Measurements from ENCODE around the gene MGAT4C. TPM values are rescaled to one million over a fixed set of nuclear protein-coding genes. Genes with fewer than 3 reads are reported as not detected.
"Not testable (repeated sequence)": the region's sequence is repeated elsewhere in the genome, so short reads cannot be mapped to it uniquely, and the experiment has no call there.

The MGAT4C gene
- total RNA-seq, 2 experiments from 2014 or later, result not detected

- intact Hi-C loops (cut with micrococcal nuclease), result no loop called here
- CTCF ChIA-PET, result interaction anchor here (0.7 kb wide), 1 partner anchor 528 kb away, joined by 3 read pairs; no protein-coding TSS in a partner anchor
- no peak overlapping the region for H3K27ac Mint-ChIP-seq
Measured at GRCh38 chr12:86091681-86092080, 164.5 kb downstream of the MGAT4C start.

GRCh38 chr12:86081843-86082242, 174.3 kb downstream of the MGAT4C start:
- intact Hi-C loops (cut with micrococcal nuclease), result no loop called here
- CTCF ChIA-PET, result no interaction called here
- H3K4me1 Mint-ChIP-seq (ENCODE audit: low read depth), result no peaks in the 10 kb centered on the region

More at GRCh38 chr12:86091681-86092080, 164.5 kb downstream of the MGAT4C start:
- H3K4me3 Mint-ChIP-seq, result no peak overlapping the region
- H3K4me1 Mint-ChIP-seq (ENCODE audit: low read depth), result no peaks in the 10 kb centered on the region
- H3K9me3 Mint-ChIP-seq, result no peaks in the 10 kb centered on the region
- no peak for DNase-seq
- no peaks in the 10 kb centered on the region for H3K27me3 Mint-ChIP-seq (ENCODE audit: low read depth)
- no peaks in the 10 kb centered on the region for H3K36me3 Mint-ChIP-seq (ENCODE audit: low read depth)

GRCh38 chr12:86059052-86059451, 197.1 kb downstream of the MGAT4C start:
- H3K27ac Mint-ChIP-seq, result not testable (repeated sequence)

More at GRCh38 chr12:86081843-86082242, 174.3 kb downstream of the MGAT4C start:
- no peaks in the 10 kb centered on the region for H3K36me3 Mint-ChIP-seq (ENCODE audit: low read depth)
- DNase-seq, result no peak
- H3K27ac Mint-ChIP-seq, result no peak overlapping the region
- no peak overlapping the region for H3K4me3 Mint-ChIP-seq
- peaks cover 3% of the 10 kb centered on the region for H3K9me3 Mint-ChIP-seq
- no peaks in the 10 kb centered on the region for H3K27me3 Mint-ChIP-seq (ENCODE audit: low read depth)

GRCh38 chr12:86057092-86057845, 198.9 kb downstream of the MGAT4C start:
- no peaks in the 10 kb centered on the region for H3K4me1 Mint-ChIP-seq (ENCODE audit: low read depth)
- DNase-seq, result no peak
- no peak overlapping the region for H3K27ac Mint-ChIP-seq
- no peak overlapping the region for H3K4me3 Mint-ChIP-seq
- peaks cover 3% of the 10 kb centered on the region for H3K9me3 Mint-ChIP-seq
- H3K27me3 Mint-ChIP-seq (ENCODE audit: low read depth), result no peaks in the 10 kb centered on the region
- CTCF ChIA-PET, result no interaction called here
- no peaks in the 10 kb centered on the region for H3K36me3 Mint-ChIP-seq (ENCODE audit: low read depth)
- intact Hi-C loops (cut with micrococcal nuclease), result no loop called here

More at GRCh38 chr12:86059052-86059451, 197.1 kb downstream of the MGAT4C start:
- H3K36me3 Mint-ChIP-seq (ENCODE audit: low read depth); CTCF ChIA-PET; intact Hi-C loops (cut with micrococcal nuclease); DNase-seq; H3K4me3 Mint-ChIP-seq; H3K9me3 Mint-ChIP-seq; H3K27me3 Mint-ChIP-seq (ENCODE audit: low read depth); H3K4me1 Mint-ChIP-seq (ENCODE audit: low read depth): not testable (repeated sequence)

- Mint-ChIP-seq H3K27me3 (ENCODE audit: low read depth) (no peaks in the 10 kb centered on the region), H3K4me1 (ENCODE audit: low read depth) (no peaks in the 10 kb centered on the region), H3K4me3 (no peak overlapping the region), H3K9me3 (peaks cover 3% of the 10 kb centered on the region), H3K27ac (no peak overlapping the region), H3K36me3 (ENCODE audit: low read depth) (no peaks in the 10 kb centered on the region)
- CTCF ChIA-PET, result no interaction called here
- no peak for DNase-seq
- intact Hi-C loops (cut with micrococcal nuclease), result no loop called here
Measured at GRCh38 chr12:86052921-86053320, 203.3 kb downstream of the MGAT4C start.

- intact Hi-C loops (cut with micrococcal nuclease), result no loop called here
- H3K27ac Mint-ChIP-seq, result no peak overlapping the region
- no peaks in the 10 kb centered on the region for H3K4me1 Mint-ChIP-seq (ENCODE audit: low read depth)
- DNase-seq, result no peak
- CTCF ChIA-PET, result no interaction called here
- H3K27me3 Mint-ChIP-seq (ENCODE audit: low read depth), result no peaks in the 10 kb centered on the region
- no peaks in the 10 kb centered on the region for H3K36me3 Mint-ChIP-seq (ENCODE audit: low read depth)
- no peaks in the 10 kb centered on the region for H3K9me3 Mint-ChIP-seq
- no peak overlapping the region for H3K4me3 Mint-ChIP-seq
Measured at GRCh38 chr12:86050010-86050409, 206.2 kb downstream of the MGAT4C start.

- Mint-ChIP-seq H3K4me1 (ENCODE audit: low read depth) (no peaks in the 10 kb centered on the region), H3K9me3 (peaks cover 15% of the 10 kb centered on the region), H3K27me3 (ENCODE audit: low read depth) (no peaks in the 10 kb centered on the region), H3K4me3 (no peak overlapping the region), H3K36me3 (ENCODE audit: low read depth) (no peaks in the 10 kb centered on the region), H3K27ac (no peak overlapping the region)
- intact Hi-C loops (cut with micrococcal nuclease), result no loop called here
- no peak for DNase-seq
- CTCF ChIA-PET, result no interaction called here
Measured at GRCh38 chr12:86044396-86044795, 211.8 kb downstream of the MGAT4C start.

GRCh38 chr12:86042062-86042461, 214.1 kb downstream of the MGAT4C start:
- CTCF ChIA-PET, result no interaction called here

GRCh38 chr12:86018361-86018760, 237.8 kb downstream of the MGAT4C start:
- H3K9me3 Mint-ChIP-seq, result peaks cover 2% of the 10 kb centered on the region
- DNase-seq, result no peak
- H3K27ac Mint-ChIP-seq, result no peak overlapping the region
- no peaks in the 10 kb centered on the region for H3K36me3 Mint-ChIP-seq (ENCODE audit: low read depth)
- no peak overlapping the region for H3K4me3 Mint-ChIP-seq
- intact Hi-C loops (cut with micrococcal nuclease), result no loop called here
- CTCF ChIA-PET, result no interaction called here
- H3K27me3 Mint-ChIP-seq (ENCODE audit: low read depth), result no peaks in the 10 kb centered on the region
- H3K4me1 Mint-ChIP-seq (ENCODE audit: low read depth), result no peaks in the 10 kb centered on the region

More at GRCh38 chr12:86042062-86042461, 214.1 kb downstream of the MGAT4C start:
- H3K27me3 Mint-ChIP-seq (ENCODE audit: low read depth), result no peaks in the 10 kb centered on the region
- peaks cover 26% of the 10 kb centered on the region for H3K9me3 Mint-ChIP-seq
- H3K4me1 Mint-ChIP-seq (ENCODE audit: low read depth), result no peaks in the 10 kb centered on the region
- no peak overlapping the region for H3K4me3 Mint-ChIP-seq
- no peak overlapping the region for H3K27ac Mint-ChIP-seq
- intact Hi-C loops (cut with micrococcal nuclease), result no loop called here
- H3K36me3 Mint-ChIP-seq (ENCODE audit: low read depth), result no peaks in the 10 kb centered on the region
- DNase-seq, result no peak

GRCh38 chr12:86015026-86015425, 241.2 kb downstream of the MGAT4C start:
- Mint-ChIP-seq H3K9me3 (peaks cover 2% of the 10 kb centered on the region), H3K4me3 (no peak overlapping the region), H3K4me1 (ENCODE audit: low read depth) (no peaks in the 10 kb centered on the region), H3K27me3 (ENCODE audit: low read depth) (no peaks in the 10 kb centered on the region), H3K36me3 (ENCODE audit: low read depth) (no peaks in the 10 kb centered on the region), H3K27ac (no peak overlapping the region)
- intact Hi-C loops (cut with micrococcal nuclease), result no loop called here
- CTCF ChIA-PET, result no interaction called here
- DNase-seq, result no peak

GRCh38 chr12:86006727-86007126, 249.5 kb downstream of the MGAT4C start:
- Mint-ChIP-seq H3K36me3 (ENCODE audit: low read depth) (no peaks in the 10 kb centered on the region), H3K27ac (no peak overlapping the region), H3K9me3 (peaks cover 5% of the 10 kb centered on the region), H3K4me1 (ENCODE audit: low read depth) (no peaks in the 10 kb centered on the region), H3K4me3 (no peak overlapping the region), H3K27me3 (ENCODE audit: low read depth) (no peaks in the 10 kb centered on the region)
- no peak for DNase-seq
- intact Hi-C loops (cut with micrococcal nuclease), result no loop called here
- CTCF ChIA-PET, result no interaction called here

GRCh38 chr12:85998074-85998473, 258.1 kb downstream of the MGAT4C start:
- intact Hi-C loops (cut with micrococcal nuclease), result no loop called here
- Mint-ChIP-seq H3K9me3 (peaks cover 26% of the 10 kb centered on the region), H3K4me3 (no peak overlapping the region), H3K4me1 (ENCODE audit: low read depth) (no peaks in the 10 kb centered on the region), H3K27me3 (ENCODE audit: low read depth) (no peaks in the 10 kb centered on the region), H3K27ac (no peak overlapping the region), H3K36me3 (ENCODE audit: low read depth) (no peaks in the 10 kb centered on the region)
- CTCF ChIA-PET, result no interaction called here
- no peak for DNase-seq

GRCh38 chr12:85996280-85996679, 259.9 kb downstream of the MGAT4C start:
- CTCF ChIA-PET, result no interaction called here
- no peaks in the 10 kb centered on the region for H3K27me3 Mint-ChIP-seq (ENCODE audit: low read depth)
- no peak overlapping the region for H3K27ac Mint-ChIP-seq
- intact Hi-C loops (cut with micrococcal nuclease), result no loop called here
- H3K36me3 Mint-ChIP-seq (ENCODE audit: low read depth), result no peaks in the 10 kb centered on the region
- peaks cover 35% of the 10 kb centered on the region for H3K9me3 Mint-ChIP-seq
- no peak for DNase-seq
- no peaks in the 10 kb centered on the region for H3K4me1 Mint-ChIP-seq (ENCODE audit: low read depth)
- no peak overlapping the region for H3K4me3 Mint-ChIP-seq

All from activated naive CD4-positive, alpha-beta T cell treated with anti-CD3 and anti-CD28 coated beads for 36 hours (primary cell).